ENCODE measurements around the gene CCDC6. TPM values are rescaled to one million over a fixed set of nuclear protein-coding genes. Genes with fewer than 3 reads are reported as not detected.
"Not testable (repeated sequence)": the region's sequence is repeated elsewhere in the genome, so short reads cannot be mapped to it uniquely, and the experiment has no call there.

The CCDC6 gene
- total RNA-seq, 1 experiment from 2014 or later: 22.0 TPM

DNA sequence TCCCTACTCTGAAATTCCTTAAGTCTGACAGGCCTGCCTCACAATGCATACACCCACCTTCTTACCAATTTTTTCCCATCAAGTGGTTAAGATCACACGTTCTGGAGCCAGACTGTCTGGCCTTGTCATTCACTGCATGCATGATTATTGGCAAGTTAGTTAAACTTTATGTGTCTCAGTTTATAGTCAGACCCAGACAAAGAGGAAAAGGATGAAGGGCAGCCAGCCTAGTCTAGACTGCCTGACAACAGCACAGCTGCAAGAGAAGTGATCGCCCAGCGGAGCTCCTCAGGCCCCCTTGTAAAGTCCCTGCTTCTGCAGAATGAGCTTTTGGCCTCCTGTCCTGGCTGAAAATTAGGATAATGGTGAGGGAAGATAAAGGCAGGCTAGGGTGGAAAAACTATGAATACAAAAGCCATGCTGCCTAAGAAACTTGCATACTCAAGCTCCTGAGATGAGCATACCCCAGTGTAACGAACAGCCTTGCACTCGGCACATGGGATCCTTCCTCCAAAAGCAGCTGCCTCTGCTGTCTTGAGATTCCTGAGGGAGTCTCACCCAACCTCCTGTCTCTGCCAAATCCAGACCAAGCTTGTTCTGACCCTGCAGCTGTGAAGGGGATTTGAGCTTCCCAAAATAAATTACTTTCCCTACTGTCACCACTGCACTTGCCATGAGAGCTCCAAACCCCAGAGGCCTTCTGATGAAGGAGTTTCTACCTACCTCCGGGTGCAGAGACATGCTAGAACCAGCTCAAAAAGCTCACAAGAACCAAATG is 126.4 kb downstream of the CCDC6 start:
- Histone ChIP-seq H3K4me3 (ENCODE audit: insufficient read depth, low read depth, low read length) (no peak overlapping the region), H3K36me3 (replicated peaks; ENCODE audit: control insufficient read depth, insufficient read depth, low read length) (no peaks in the 10 kb centered on the region), H3K27me3 (ENCODE audit: control insufficient read depth, insufficient read depth, low read length) (no peaks in the 10 kb centered on the region)
- DNase-seq: no peak

DNA sequence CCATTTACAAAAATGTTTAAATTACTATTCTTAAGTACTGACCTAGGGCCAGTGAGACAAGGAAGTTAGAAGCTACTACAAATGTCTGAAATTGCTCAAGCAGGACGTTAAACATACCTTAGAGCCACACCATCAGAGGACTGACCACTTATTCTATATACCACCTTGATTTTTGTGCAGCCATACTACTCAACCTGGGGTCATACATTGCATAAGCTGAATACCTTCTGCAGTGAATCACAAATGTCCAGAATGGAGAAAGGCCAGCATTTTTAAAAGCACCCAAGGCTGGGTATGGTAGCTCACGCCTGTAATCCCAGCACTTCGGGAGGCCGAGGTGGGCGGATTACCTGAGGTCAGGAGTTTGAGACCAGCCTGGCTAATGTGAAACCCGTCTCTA is 131.9 kb downstream of the CCDC6 start:
- no peaks in the 10 kb centered on the region for H3K36me3 ChIP-seq (replicated peaks; ENCODE audit: control insufficient read depth, insufficient read depth, low read length)
- no peak for DNase-seq
- no peaks in the 10 kb centered on the region for H3K27me3 ChIP-seq (ENCODE audit: control insufficient read depth, insufficient read depth, low read length)
- H3K4me3 ChIP-seq (ENCODE audit: insufficient read depth, low read depth, low read length): no peak overlapping the region

DNA sequence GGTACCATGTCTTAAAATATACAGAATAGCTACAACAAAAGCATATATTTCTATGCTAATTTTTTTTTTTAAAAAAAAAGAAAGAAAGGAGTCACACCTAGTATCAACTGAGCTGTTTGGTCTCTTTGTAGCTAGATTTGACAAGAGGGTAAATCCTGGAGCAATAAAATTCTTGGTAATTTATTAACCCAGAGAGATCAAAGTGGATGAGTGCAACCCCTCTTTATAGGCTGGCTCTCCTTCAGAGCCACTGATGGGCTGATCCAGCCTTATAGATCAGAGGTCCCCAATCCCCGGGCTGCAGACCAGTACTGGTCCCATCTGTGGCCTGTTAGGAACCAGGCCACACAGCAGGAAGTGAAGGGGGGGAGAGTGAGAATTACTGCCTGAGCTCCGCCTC is 133.3 kb downstream of the CCDC6 start:
- Histone ChIP-seq H3K36me3 (replicated peaks; ENCODE audit: control insufficient read depth, insufficient read depth, low read length) (no peaks in the 10 kb centered on the region), H3K27me3 (ENCODE audit: control insufficient read depth, insufficient read depth, low read length) (no peaks in the 10 kb centered on the region), H3K4me3 (ENCODE audit: insufficient read depth, low read depth, low read length) (no peak overlapping the region)
- DNase-seq: no peak

DNA sequence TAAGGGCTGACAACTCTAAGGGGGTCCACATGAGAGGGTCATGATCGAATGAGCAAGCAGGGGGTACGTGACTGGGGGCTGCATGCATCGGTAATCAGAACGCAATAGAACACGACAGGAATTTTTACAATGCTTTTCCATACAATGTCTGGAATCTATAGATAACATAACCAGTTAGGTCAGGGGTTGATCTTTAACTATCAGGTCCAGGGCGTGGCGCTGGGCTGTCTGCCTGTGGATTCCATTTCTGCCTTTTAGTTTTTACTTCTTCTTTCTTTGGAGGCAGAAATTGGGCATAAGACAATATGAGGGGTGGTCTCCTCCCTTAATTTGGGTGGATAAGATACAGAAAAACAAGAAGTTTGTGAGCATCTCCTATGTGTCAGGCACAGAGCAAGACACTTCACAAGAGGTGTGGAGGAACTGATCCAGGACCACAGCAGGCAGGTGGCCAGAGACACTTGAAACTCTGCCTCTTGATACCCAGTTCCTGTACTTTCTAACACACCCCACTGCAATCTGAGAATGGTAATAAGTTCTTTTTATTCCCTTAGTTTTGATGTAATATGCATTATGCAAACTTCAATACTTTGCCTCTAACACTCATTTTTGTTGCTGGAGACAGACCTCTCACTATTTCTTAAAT is 135.1 kb downstream of the CCDC6 start:
- Histone ChIP-seq H3K4me3 (ENCODE audit: insufficient read depth, low read depth, low read length) (no peak overlapping the region), H3K36me3 (replicated peaks; ENCODE audit: control insufficient read depth, insufficient read depth, low read length) (no peaks in the 10 kb centered on the region), H3K27me3 (ENCODE audit: control insufficient read depth, insufficient read depth, low read length) (no peaks in the 10 kb centered on the region)
- no peak for DNase-seq

DNA sequence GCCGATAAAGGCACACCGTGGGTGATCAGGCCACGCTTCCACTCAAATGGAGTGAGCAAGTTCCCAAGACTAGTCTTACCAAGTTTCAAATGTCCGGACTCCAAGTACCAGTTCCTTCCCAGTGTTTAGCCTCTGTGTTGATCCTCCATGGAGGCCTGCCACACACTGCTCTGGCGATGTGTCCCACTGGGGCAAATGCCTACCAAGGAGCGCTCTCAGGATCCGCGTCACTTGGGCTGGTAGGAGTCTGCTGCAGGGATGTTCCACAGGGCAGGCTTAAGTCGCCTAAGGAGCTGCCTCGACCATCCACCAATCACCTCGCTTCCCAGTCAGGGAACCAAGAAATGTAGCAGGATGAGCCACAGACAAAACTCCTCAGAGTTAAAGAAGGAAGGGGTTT is 135.7 kb downstream of the CCDC6 start:
- no peak for DNase-seq
- Histone ChIP-seq H3K27me3 (ENCODE audit: control insufficient read depth, insufficient read depth, low read length) (no peaks in the 10 kb centered on the region), H3K4me3 (ENCODE audit: insufficient read depth, low read depth, low read length) (no peak overlapping the region), H3K36me3 (replicated peaks; ENCODE audit: control insufficient read depth, insufficient read depth, low read length) (no peaks in the 10 kb centered on the region)

DNA sequence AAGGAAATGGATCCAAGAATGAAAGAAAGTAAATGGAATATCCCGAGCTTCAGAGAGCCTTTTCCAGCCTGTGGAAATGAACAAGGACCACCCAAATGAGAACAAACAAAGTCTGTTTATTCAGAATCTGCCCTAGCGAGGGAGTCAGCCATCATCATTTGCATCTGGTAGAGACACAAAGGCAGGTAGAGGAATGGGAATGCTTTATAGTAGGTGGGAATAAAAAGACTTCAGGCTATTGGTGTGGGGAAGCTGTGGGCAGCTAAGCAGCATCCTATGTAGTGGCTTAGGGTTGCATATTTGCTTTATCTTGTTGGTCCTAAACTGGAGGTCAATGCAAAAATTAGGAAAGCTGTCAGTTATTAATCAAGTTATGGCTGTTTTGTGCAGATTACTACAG is 143.9 kb downstream of the CCDC6 start:
- Histone ChIP-seq H3K4me3 (ENCODE audit: insufficient read depth, low read depth, low read length) (no peak overlapping the region), H3K36me3 (replicated peaks; ENCODE audit: control insufficient read depth, insufficient read depth, low read length) (no peaks in the 10 kb centered on the region), H3K27me3 (ENCODE audit: control insufficient read depth, insufficient read depth, low read length) (no peaks in the 10 kb centered on the region)
- no peak for DNase-seq

DNA sequence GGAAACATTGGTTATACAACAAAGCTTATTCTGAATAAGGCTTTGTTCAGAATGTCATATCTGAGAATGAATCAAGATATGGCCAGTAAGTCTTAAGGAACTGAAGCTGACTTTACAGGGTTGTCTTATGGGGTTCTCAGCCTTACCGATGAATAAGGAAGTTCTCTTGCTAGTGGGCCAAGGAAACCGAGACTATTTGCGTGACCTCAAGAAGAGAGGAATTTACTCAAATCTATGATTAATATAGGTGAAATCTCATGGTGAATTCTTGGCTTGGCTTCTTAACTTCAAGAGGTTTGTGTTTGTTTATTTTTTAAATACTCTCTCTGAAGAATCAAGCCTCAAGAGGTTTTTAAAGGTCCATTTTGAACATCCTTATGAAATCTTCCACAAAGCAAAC is 148.4 kb downstream of the CCDC6 start:
- no peak for DNase-seq
- no peak overlapping the region for H3K4me3 ChIP-seq (ENCODE audit: insufficient read depth, low read depth, low read length)
- no peaks in the 10 kb centered on the region for H3K27me3 ChIP-seq (ENCODE audit: control insufficient read depth, insufficient read depth, low read length)
- H3K36me3 ChIP-seq (replicated peaks; ENCODE audit: control insufficient read depth, insufficient read depth, low read length): no peaks in the 10 kb centered on the region

DNA sequence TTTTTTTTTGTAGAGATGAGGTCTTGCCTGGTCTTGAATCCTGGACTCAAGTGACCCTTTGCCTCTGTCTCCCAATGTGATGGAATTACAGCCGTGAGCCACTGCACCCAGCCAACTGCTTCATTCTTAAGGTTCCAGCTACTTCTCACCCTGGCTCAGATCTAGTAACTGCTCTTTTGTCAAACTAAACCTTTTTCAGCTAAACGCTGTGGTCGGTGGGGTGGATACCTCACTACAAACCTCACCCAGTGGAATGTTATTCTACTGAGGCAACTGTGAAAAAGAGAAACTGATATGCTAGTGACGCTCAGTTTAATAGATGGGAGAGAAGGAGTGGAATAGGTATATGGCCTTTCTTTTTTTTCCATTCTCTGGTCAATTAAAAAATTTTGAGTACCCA is 151.4 kb downstream of the CCDC6 start:
- no peak for DNase-seq
- Histone ChIP-seq H3K27me3 (ENCODE audit: control insufficient read depth, insufficient read depth, low read length) (no peaks in the 10 kb centered on the region), H3K4me3 (ENCODE audit: insufficient read depth, low read depth, low read length) (no peak overlapping the region), H3K36me3 (replicated peaks; ENCODE audit: control insufficient read depth, insufficient read depth, low read length) (no peaks in the 10 kb centered on the region)

DNA sequence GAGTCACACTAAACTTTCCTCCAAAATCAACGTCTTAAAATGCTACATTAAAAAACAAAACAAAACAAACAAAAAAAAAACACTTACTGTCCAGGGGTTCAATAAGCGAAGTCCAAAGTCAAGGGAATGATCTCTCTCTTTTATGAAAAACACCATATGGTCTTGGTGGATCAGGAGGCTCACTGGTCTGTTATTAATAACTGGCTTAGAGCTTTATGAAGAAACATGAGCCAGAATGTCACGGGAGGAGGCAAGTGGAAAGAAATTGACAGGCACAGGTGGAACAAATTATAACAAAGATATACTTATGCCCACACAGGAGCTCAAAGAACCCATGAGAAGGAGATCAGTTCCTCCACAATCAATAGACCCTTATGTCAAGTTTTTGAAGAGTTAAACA is 153.1 kb downstream of the CCDC6 start, which contains the start of gene MRLN:
TSS of gene MRLN (minus strand) at position 189 of the 400 bp plus-strand sequence.
- DNase-seq: no peak
- Histone ChIP-seq H3K36me3 (replicated peaks; ENCODE audit: control insufficient read depth, insufficient read depth, low read length) (no peaks in the 10 kb centered on the region), H3K27me3 (ENCODE audit: control insufficient read depth, insufficient read depth, low read length) (no peaks in the 10 kb centered on the region), H3K4me3 (ENCODE audit: insufficient read depth, low read depth, low read length) (no peak within 1 kb of the TSS)

DNA sequence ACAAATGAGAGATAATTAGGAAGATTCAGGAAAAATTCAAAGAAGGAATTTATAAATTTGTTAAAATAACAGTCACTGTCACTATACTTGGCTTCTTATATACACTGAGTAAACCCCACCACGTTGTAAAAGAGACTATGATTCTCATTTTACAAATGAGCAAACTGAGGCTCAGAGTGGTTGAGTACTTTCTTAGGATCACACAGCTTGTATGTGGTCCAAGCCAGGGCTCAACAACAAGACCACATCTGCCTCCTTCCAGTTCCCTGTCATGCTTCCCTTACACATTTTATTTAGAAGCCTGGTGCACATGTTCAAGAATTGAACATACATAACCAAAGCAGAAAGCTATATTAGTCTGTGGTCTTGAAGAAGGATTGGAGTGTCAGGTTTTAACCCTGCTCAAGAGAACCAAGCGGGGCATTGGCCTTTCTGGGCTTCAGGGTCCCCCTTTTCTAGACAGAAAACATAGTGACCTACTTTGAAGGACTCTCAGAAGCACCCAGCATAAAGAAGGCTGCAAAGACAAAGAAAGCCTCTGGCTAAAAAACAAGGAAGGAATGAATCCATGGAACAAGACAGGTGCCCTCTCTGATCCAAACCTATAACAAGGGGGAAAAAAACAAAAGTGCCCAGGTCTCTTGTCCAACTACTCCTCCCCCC is 153.9 kb downstream of the CCDC6 start:
- H3K36me3 ChIP-seq (replicated peaks; ENCODE audit: control insufficient read depth, insufficient read depth, low read length): no peaks in the 10 kb centered on the region
- H3K4me3 ChIP-seq (ENCODE audit: insufficient read depth, low read depth, low read length): no peak overlapping the region
- DNase-seq: no peak
- H3K27me3 ChIP-seq (ENCODE audit: control insufficient read depth, insufficient read depth, low read length): no peaks in the 10 kb centered on the region

DNA sequence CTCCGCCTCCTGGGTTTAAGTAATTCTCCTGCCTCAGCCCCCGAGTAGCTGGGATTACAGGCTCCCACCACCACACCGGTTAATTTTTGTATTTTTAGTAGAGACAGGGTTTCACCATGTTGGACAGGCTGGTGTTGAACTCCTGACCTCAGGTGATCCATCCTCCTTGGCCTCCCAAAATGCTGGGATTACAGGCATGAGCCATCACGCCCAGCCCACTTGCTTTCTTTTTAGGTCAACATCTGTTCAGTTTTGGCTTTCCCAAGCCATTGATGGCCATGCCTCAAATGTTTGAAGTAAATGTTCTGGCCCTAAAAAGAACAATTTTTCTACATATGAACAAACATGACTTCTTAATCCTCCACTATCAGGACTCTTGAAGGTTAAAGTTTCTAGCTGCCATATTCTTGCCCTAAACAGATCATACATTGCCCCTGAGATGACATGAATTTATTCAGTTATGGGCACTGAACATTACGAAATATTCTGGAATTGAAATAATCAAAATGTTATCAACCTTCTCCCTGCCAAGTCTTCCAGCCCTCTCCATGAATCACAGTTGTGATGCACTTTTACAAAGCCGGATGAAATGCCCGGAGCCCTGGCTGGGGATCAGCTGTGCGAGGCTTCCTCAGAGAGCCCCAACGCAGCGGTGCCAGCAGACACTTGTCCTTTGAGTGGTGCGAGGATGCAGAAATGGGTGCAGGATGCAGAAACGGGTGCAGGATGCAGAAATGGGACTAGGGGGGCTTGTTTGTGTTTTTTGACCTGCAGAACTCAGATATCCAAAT is 156.0 kb downstream of the CCDC6 start:
- no peaks in the 10 kb centered on the region for H3K27me3 ChIP-seq (ENCODE audit: control insufficient read depth, insufficient read depth, low read length)
- DNase-seq: no peak
- H3K4me3 ChIP-seq (ENCODE audit: insufficient read depth, low read depth, low read length): no peak overlapping the region
- no peaks in the 10 kb centered on the region for H3K36me3 ChIP-seq (replicated peaks; ENCODE audit: control insufficient read depth, insufficient read depth, low read length)

DNA sequence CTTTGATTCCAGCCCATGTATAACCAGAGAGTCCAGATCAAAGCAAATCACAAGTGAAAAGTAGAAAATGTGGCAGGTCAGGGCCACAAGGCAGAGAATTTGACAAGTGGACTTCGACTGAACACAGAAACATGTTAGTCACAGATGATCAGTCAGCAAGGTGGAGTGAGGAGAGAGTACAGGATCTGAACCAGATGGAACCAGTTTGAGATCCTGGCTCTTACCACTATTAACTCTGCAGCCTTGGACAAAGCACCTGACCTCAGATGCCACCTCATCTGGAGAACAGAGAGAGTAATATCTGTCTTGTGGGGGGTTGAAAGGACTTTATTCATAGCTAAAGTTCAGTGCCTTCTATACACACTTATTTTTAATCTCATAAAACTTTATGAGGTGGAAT is 157.5 kb downstream of the CCDC6 start:
- no peaks in the 10 kb centered on the region for H3K27me3 ChIP-seq (ENCODE audit: control insufficient read depth, insufficient read depth, low read length)
- DNase-seq: no peak
- H3K4me3 ChIP-seq (ENCODE audit: insufficient read depth, low read depth, low read length): no peak overlapping the region
- H3K36me3 ChIP-seq (replicated peaks; ENCODE audit: control insufficient read depth, insufficient read depth, low read length): no peaks in the 10 kb centered on the region

DNA sequence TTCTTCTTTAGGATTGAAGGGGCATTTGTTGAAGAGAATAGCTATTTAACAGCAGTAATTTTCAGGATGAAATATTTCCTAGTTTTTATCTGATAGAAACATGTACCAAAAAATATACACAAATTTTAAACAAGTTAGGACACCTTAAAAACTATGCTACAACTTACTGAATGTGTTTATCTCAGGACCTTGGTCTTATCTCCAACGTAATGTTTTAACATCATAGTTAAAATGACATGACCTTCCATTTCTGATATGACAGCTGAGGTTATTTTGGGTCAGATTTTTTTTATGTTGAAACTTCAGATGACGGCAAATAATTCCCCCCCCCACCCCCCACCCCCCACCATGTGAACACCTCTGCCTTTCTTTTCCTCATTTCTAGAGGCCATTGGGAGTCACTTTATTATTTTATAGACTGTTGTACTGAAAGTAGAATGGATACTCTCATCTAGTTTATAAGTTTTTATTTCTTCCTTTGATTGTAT is 161.1 kb downstream of the CCDC6 start:
- DNase-seq: no peak
- Histone ChIP-seq H3K4me3 (ENCODE audit: insufficient read depth, low read depth, low read length) (no peak overlapping the region), H3K36me3 (replicated peaks; ENCODE audit: control insufficient read depth, insufficient read depth, low read length) (no peaks in the 10 kb centered on the region), H3K27me3 (ENCODE audit: control insufficient read depth, insufficient read depth, low read length) (no peaks in the 10 kb centered on the region)

DNA sequence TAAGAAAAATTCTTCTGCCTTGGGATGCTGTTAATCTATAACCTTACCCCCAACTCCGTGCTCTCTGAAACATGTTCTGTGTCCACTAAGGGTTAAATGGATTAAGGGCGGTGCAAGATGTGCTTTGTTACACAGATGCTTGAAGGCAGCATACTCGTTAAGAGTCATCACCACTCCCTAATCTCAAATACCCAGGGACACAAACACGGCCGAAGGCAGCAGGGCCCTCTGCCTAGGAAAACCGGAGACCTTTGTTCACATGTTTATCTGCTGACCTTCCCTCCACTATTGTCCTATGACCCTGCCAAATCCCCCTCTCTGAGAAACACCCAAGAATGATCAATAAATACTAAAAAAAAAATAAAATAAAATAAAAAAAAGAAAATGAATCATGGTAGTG is 161.6 kb downstream of the CCDC6 start:
- H3K36me3 ChIP-seq (replicated peaks; ENCODE audit: control insufficient read depth, insufficient read depth, low read length); H3K27me3 ChIP-seq (ENCODE audit: control insufficient read depth, insufficient read depth, low read length); DNase-seq; H3K4me3 ChIP-seq (ENCODE audit: insufficient read depth, low read depth, low read length): not testable (repeated sequence)

Measured in H7 (cell line).